ENCODE results near the gene SMOC2. TPM values are rescaled to one million over a fixed set of nuclear protein-coding genes. Genes with fewer than 3 reads are reported as not detected.

SMOC2 gene
- polyA plus RNA-seq, 3 donors, result not detected

DNA sequence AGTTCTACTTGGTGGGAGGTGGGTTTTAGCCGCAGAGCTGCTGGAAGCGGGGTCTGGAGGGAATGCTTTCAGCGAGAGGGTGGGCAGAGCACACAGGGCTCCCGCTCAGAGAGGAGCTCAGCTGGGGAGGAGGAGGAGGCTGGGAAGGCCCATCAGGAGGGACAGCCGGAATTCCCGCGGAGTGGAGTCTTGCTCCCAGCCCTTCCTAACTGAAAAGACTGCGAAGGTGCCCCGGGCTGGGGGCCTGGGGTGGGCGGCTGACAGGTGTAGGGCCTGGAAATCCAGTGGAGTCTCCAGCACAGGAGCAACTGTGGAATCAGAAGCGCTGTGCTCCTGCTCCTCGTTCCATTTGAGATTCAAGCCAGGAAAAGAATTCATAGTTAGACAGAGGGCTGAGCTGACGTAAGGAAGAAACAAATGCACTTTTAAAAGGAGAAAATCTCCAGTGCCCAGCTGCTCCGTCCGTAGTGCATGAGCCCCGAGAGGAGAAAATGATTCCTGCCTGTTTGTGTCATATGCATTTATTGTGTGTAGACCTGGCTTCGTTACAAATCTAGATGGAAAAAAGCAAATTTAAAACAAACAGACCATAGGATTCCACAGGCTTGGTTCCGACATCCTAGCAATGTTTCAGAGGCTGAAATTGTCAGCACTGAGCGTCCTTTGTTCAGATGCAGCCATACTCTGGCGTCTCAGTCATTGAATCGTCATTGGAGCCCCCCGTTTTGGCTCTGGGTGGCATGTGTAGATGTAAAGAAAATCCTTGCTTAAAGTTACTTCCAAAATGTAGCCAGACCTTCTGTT, 197.7 kb downstream of the SMOC2 start:
- H3K4me2 ChIP-seq (replicated peaks; ENCODE audit: extremely low read depth, low read length, poor library complexity, severe bottlenecking), result no peak overlapping the region
- no peak for DNase-seq
- H3K79me2 ChIP-seq (ENCODE audit: insufficient read depth, low read length), result no peaks in the 10 kb centered on the region
- Mint-ChIP-seq H3K27ac (no peak overlapping the region), H3K4me1 (no peaks in the 10 kb centered on the region), H3K4me3 (no peak overlapping the region), H3K9me3 (peaks cover 2 to 10% (median 5%) of the 10 kb centered on the region in 7 donors), H3K27me3 (ENCODE audit: low read depth in 3 of 3) (peaks cover 0 to 5% (median 4%) of the 10 kb centered on the region in 3 donors), H3K36me3 (no peaks in the 10 kb centered on the region)
- H3K4me3 ChIP-seq (replicated peaks in 1 of 3; ENCODE audit: low read depth in 2 of 3, low read length in 3 of 3), result no peak overlapping the region
- H2AFZ ChIP-seq (ENCODE audit: insufficient read depth, low read depth, low read length, poor library complexity, severe bottlenecking), result no peak overlapping the region
- WGBS (ENCODE audit: insufficient coverage), result 71% methylated on average over 13 of the region's 22 CpGs
- no peak overlapping the region for H3K9ac ChIP-seq (ENCODE audit: insufficient read depth, low read length, poor library complexity, severe bottlenecking)
- no peaks in the 10 kb centered on the region for H3K27me3 ChIP-seq (ENCODE audit: control insufficient read depth in 2 of 2, insufficient read depth in 2 of 2, low read length in 2 of 2)
- no peak overlapping the region for H3K27ac ChIP-seq (ENCODE audit: low read depth in 1 of 2, low read length in 2 of 2)
- peaks cover 5 to 9% of the 10 kb centered on the region in 2 donors for H3K9me3 ChIP-seq (replicated peaks in 1 of 2; ENCODE audit: control insufficient read depth in 1 of 2, insufficient read depth in 1 of 2, low read length in 2 of 2)
- TF ChIP-seq, protein P1, sequence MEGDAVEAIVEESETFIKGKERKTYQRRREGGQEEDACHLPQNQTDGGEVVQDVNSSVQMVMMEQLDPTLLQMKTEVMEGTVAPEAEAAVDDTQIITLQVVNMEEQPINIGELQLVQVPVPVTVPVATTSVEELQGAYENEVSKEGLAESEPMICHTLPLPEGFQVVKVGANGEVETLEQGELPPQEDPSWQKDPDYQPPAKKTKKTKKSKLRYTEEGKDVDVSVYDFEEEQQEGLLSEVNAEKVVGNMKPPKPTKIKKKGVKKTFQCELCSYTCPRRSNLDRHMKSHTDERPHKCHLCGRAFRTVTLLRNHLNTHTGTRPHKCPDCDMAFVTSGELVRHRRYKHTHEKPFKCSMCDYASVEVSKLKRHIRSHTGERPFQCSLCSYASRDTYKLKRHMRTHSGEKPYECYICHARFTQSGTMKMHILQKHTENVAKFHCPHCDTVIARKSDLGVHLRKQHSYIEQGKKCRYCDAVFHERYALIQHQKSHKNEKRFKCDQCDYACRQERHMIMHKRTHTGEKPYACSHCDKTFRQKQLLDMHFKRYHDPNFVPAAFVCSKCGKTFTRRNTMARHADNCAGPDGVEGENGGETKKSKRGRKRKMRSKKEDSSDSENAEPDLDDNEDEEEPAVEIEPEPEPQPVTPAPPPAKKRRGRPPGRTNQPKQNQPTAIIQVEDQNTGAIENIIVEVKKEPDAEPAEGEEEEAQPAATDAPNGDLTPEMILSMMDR (IDR thresholded peaks at IDR 0.05), result no peak
- no peaks in the 10 kb centered on the region for H3K36me3 ChIP-seq (replicated peaks in 1 of 2; ENCODE audit: control insufficient read depth in 1 of 2, insufficient read depth in 2 of 2, low read length in 2 of 2)
- no peaks in the 10 kb centered on the region for H3K4me1 ChIP-seq (ENCODE audit: control insufficient read depth in 1 of 2, insufficient read depth in 2 of 2, low read length in 2 of 2)
- no peaks in the 10 kb centered on the region for H4K20me1 ChIP-seq (ENCODE audit: insufficient read depth, low read length)
- intact Hi-C loops (cut with micrococcal nuclease), result no loop called here

DNA sequence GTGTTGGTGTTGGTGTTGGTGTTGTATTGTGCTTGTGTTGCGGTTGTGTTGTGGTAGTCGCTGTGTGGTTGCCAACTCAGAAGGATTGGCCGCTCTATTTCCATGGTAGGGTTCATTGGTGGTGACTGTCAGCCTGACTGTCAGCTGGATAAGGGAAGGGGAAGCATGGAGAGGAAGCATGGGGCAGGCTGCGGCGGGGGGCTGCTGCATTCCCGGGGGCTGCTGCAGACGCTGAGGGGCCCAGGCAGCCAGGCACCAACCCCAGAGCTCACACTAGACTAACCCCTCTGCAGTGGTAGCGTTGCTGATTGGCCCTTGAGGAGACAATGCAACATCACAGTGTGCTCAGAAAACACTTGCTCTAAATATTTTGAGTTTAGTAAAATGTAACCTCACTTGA, 199.2 kb downstream of the SMOC2 start:
- TF ChIP-seq, protein P1 (IDR thresholded peaks at IDR 0.05), result no peak
- peaks cover 0 to 5% of the 10 kb centered on the region in 2 donors for H3K9me3 ChIP-seq (replicated peaks in 1 of 2; ENCODE audit: control insufficient read depth in 1 of 2, insufficient read depth in 1 of 2, low read length in 2 of 2)
- no peak overlapping the region for H3K9ac ChIP-seq (ENCODE audit: insufficient read depth, low read length, poor library complexity, severe bottlenecking)
- no peak overlapping the region for H3K4me2 ChIP-seq (replicated peaks; ENCODE audit: extremely low read depth, low read length, poor library complexity, severe bottlenecking)
- H2AFZ ChIP-seq (ENCODE audit: insufficient read depth, low read depth, low read length, poor library complexity, severe bottlenecking), result no peak overlapping the region
- Mint-ChIP-seq H3K27me3 (ENCODE audit: low read depth in 3 of 3) (peaks cover 0 to 5% (median 2%) of the 10 kb centered on the region in 3 donors), H3K27ac (no peak overlapping the region), H3K4me1 (no peaks in the 10 kb centered on the region), H3K4me3 (no peak overlapping the region), H3K36me3 (no peaks in the 10 kb centered on the region), H3K9me3 (peaks cover 0 to 5% (median 2%) of the 10 kb centered on the region in 7 donors)
- H3K27ac ChIP-seq (ENCODE audit: low read depth in 1 of 2, low read length in 2 of 2), result no peak overlapping the region
- no peaks in the 10 kb centered on the region for H3K4me1 ChIP-seq (ENCODE audit: control insufficient read depth in 1 of 2, insufficient read depth in 2 of 2, low read length in 2 of 2)
- no peak overlapping the region for H3K4me3 ChIP-seq (replicated peaks in 1 of 3; ENCODE audit: low read depth in 2 of 3, low read length in 3 of 3)
- intact Hi-C loops (cut with micrococcal nuclease), result no loop called here
- no peaks in the 10 kb centered on the region for H3K27me3 ChIP-seq (ENCODE audit: control insufficient read depth in 2 of 2, insufficient read depth in 2 of 2, low read length in 2 of 2)
- WGBS (ENCODE audit: insufficient coverage), result 76% methylated on average over 3 of the region's 8 CpGs
- no peaks in the 10 kb centered on the region for H3K79me2 ChIP-seq (ENCODE audit: insufficient read depth, low read length)
- H3K36me3 ChIP-seq (replicated peaks in 1 of 2; ENCODE audit: control insufficient read depth in 1 of 2, insufficient read depth in 2 of 2, low read length in 2 of 2), result no peaks in the 10 kb centered on the region
- no peak for DNase-seq
- no peaks in the 10 kb centered on the region for H4K20me1 ChIP-seq (ENCODE audit: insufficient read depth, low read length)

All from CD14-positive monocyte (primary cell).